ENCODE measurements around the gene MED29. TPM values are rescaled to one million over a fixed set of nuclear protein-coding genes. Genes with fewer than 3 reads are reported as not detected.
A peak's percentile ranks its signal among the peaks of the same experiment; 100 is the strongest.

The MED29 gene
- total RNA-seq, 3 donors from 2014 or later (not counting 1 experiment from before 2014, with no cell fraction given), result 37.5 to 49.1 (median 45.9) TPM

GRCh38 chr19:39350156-39350555, 41.0 kb upstream of the MED29 start:
- H3K36me3 ChIP-seq (ENCODE audit: control insufficient read depth, insufficient read depth, low read length), result peaks cover 44% of the 10 kb centered on the region
- H3K36me3 Mint-ChIP-seq, result peaks cover 9% of the 10 kb centered on the region
- H3K27me3 ChIP-seq (ENCODE audit: control insufficient read depth, insufficient read depth, low read length), result no peaks in the 10 kb centered on the region

GRCh38 chr19:39351537-39352064, 39.6 kb upstream of the MED29 start:
- no peaks in the 10 kb centered on the region for H3K9me3 Mint-ChIP-seq
- peak overlapping the region; percentile 26 to 63 for H3K27ac Mint-ChIP-seq
- peaks cover 47% of the 10 kb centered on the region for H3K36me3 ChIP-seq (ENCODE audit: control insufficient read depth, insufficient read depth, low read length)
- peaks cover 3% of the 10 kb centered on the region for H3K4me1 ChIP-seq (ENCODE audit: control insufficient read depth, insufficient read depth, low read length)
- H3K27ac ChIP-seq (ENCODE audit: low read length), result peak overlapping the region; percentile 64
- H3K9me3 ChIP-seq (ENCODE audit: control insufficient read depth, insufficient read depth, low read length), result no peaks in the 10 kb centered on the region
- H3K36me3 Mint-ChIP-seq, result peaks cover 9% of the 10 kb centered on the region
- ATAC-seq, result peak; percentile 70 to 91 (median 84)
- peak in 1 of 2 donors; percentile 54 for DNase-seq
- no peaks in the 10 kb centered on the region for H3K27me3 ChIP-seq (ENCODE audit: control insufficient read depth, insufficient read depth, low read length)
- TF ChIP-seq CTCF (IDR thresholded peaks at IDR 0.05), result no peak
- H3K27me3 Mint-ChIP-seq (ENCODE audit: low read depth in 2 of 2), result no peaks in the 10 kb centered on the region
- H3K4me3 Mint-ChIP-seq, result no peak overlapping the region
- peaks cover 12 to 30% of the 10 kb centered on the region in 2 donors for H3K4me1 Mint-ChIP-seq
- 45% methylated on average over 4 of the region's 4 CpGs for WGBS (ENCODE audit: insufficient coverage)
- intact Hi-C loops (cut with micrococcal nuclease), result no loop called here
- H3K4me3 ChIP-seq (ENCODE audit: low read length), result no peak overlapping the region

More at GRCh38 chr19:39350156-39350555, 41.0 kb upstream of the MED29 start:
- no CpG with 5 or more reads among the region's 3 CpGs for WGBS (ENCODE audit: insufficient coverage)
- peaks cover 24 to 42% of the 10 kb centered on the region in 2 donors for H3K4me1 Mint-ChIP-seq
- H3K27me3 Mint-ChIP-seq (ENCODE audit: low read depth in 2 of 2), result no peaks in the 10 kb centered on the region
- DNase-seq (no peak), ATAC-seq (no peak)
- H3K27ac Mint-ChIP-seq, result no peak overlapping the region
- Histone ChIP-seq H3K4me1 (ENCODE audit: control insufficient read depth, insufficient read depth, low read length) (peaks cover 3% of the 10 kb centered on the region), H3K27ac (ENCODE audit: low read length) (no peak overlapping the region), H3K4me3 (ENCODE audit: low read length) (no peak overlapping the region), H3K9me3 (ENCODE audit: control insufficient read depth, insufficient read depth, low read length) (no peaks in the 10 kb centered on the region)
- no peak for TF ChIP-seq CTCF (IDR thresholded peaks at IDR 0.05)
- H3K9me3 Mint-ChIP-seq, result no peaks in the 10 kb centered on the region
- H3K4me3 Mint-ChIP-seq, result no peak overlapping the region
- intact Hi-C loops (cut with micrococcal nuclease), result no loop called here

GRCh38 chr19:39352381-39353255, 38.6 kb upstream of the MED29 start:
- no peaks in the 10 kb centered on the region for H3K9me3 Mint-ChIP-seq
- TF ChIP-seq CTCF (IDR thresholded peaks at IDR 0.05), result no peak
- Histone ChIP-seq H3K9me3 (ENCODE audit: control insufficient read depth, insufficient read depth, low read length) (no peaks in the 10 kb centered on the region), H3K36me3 (ENCODE audit: control insufficient read depth, insufficient read depth, low read length) (peaks cover 58% of the 10 kb centered on the region), H3K27ac (ENCODE audit: low read length) (peak overlapping the region; percentile 64), H3K4me3 (ENCODE audit: low read length) (no peak overlapping the region), H3K27me3 (ENCODE audit: control insufficient read depth, insufficient read depth, low read length) (no peaks in the 10 kb centered on the region), H3K4me1 (ENCODE audit: control insufficient read depth, insufficient read depth, low read length) (peaks cover 3% of the 10 kb centered on the region)
- peaks cover 6 to 22% of the 10 kb centered on the region in 2 donors for H3K4me1 Mint-ChIP-seq
- 94% methylated on average over 9 of the region's 12 CpGs for WGBS (ENCODE audit: insufficient coverage)
- ATAC-seq, result no peak
- intact Hi-C loops (cut with micrococcal nuclease), result no loop called here
- no peak overlapping the region for H3K4me3 Mint-ChIP-seq
- H3K27me3 Mint-ChIP-seq (ENCODE audit: low read depth in 2 of 2), result no peaks in the 10 kb centered on the region
- DNase-seq, result no peak
- peaks cover 9% of the 10 kb centered on the region for H3K36me3 Mint-ChIP-seq
- H3K27ac Mint-ChIP-seq, result peak overlapping the region; percentile 26 to 63
